ENCODE results near the gene GPR25. TPM values are rescaled to one million over a fixed set of nuclear protein-coding genes. Genes with fewer than 3 reads are reported as not detected.

GPR25 gene
- total and polyA plus RNA-seq, 2 of the 4 experiments (the other 2 are of a cell fraction) = not detected

DNA sequence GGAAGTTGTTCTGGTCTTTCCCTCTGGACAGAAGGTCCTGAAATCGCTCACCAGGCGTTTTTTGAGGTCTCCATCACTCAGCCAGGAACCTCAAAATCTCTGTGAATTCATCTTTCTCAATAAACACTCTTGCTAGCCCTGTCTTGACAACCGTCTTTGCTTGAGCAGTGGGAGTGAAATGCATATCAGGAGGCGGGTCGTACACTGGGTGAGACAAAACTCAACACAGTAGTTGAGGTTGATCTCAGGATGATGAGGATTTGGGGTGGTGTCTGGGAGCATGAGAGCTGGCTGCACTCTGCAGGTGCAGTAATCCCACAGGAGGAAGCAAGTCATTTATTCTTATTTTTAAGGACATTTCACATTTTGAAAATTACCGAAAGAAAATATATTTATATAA lies 1.9 kb downstream of the GPR25 start:
- Histone ChIP-seq H2BK20ac (ENCODE audit: low read depth, low read length) (no peak overlapping the region), H2BK120ac (ENCODE audit: low read depth, low read length) (no peak overlapping the region), H3K4me3 (ENCODE audit: insufficient read depth, low read depth, low read length) (no peak overlapping the region), H2AK5ac (ENCODE audit: low read depth, low read length) (no peak overlapping the region), H4K91ac (ENCODE audit: insufficient read depth, low read depth, low read length) (no peak overlapping the region), H4K5ac (ENCODE audit: low read depth, low read length) (no peak overlapping the region), H4K8ac (ENCODE audit: low read depth in 2 of 2, low read length in 2 of 2) (no peak overlapping the region), H3K4me1 (ENCODE audit: control insufficient read depth, insufficient read depth, low read length) (peaks cover 6% of the 10 kb centered on the region), H2AFZ (replicated peaks; ENCODE audit: low read length, poor library complexity) (no peak overlapping the region), H3K9me1 (ENCODE audit: insufficient read depth, low read length) (no peaks in the 10 kb centered on the region; the same call in 1 of the 2 replicates), H3K27ac (ENCODE audit: insufficient read depth, low read length) (no peak overlapping the region), H2AK9ac (replicated peaks; ENCODE audit: low read depth, low read length, poor library complexity) (peak overlapping the region; percentile 37), H3K4ac (ENCODE audit: low read depth, low read length) (no peak overlapping the region), H3K36me3 (ENCODE audit: control insufficient read depth, insufficient read depth, low read length) (no peaks in the 10 kb centered on the region), H2BK15ac (ENCODE audit: low read depth, low read length) (no peak overlapping the region), H3K27me3 (ENCODE audit: control insufficient read depth, insufficient read depth, low read length) (peaks cover 77% of the 10 kb centered on the region), H3K4me2 (ENCODE audit: low read depth, low read length) (no peak overlapping the region), H3K18ac (ENCODE audit: low read depth, low read length) (no peak overlapping the region), H4K20me1 (ENCODE audit: insufficient read depth, low read length) (no peaks in the 10 kb centered on the region), H3K9me3 (ENCODE audit: control insufficient read depth, insufficient read depth, low read length) (no peaks in the 10 kb centered on the region), H3K79me1 (ENCODE audit: low read depth in 1 of 2, low read length in 2 of 2) (no peaks in the 10 kb centered on the region), H3K23ac (ENCODE audit: low read depth, low read length) (no peak overlapping the region), H2BK5ac (ENCODE audit: low read depth, low read length, poor library complexity, severe bottlenecking) (no peak overlapping the region), H3K56ac (ENCODE audit: extremely low read depth, insufficient read depth, low read length) (no peak overlapping the region), H3K9ac (ENCODE audit: low read depth, low read length) (no peak overlapping the region), H3K14ac (replicated peaks; ENCODE audit: low read depth, low read length) (no peak overlapping the region)
- POLR2A ChIA-PET (ENCODE audit: unreplicated experiment) = no interaction called here
- TF ChIP-seq SMC3 (IDR thresholded peaks at IDR 0.05; ENCODE audit: low read depth, low read length) (no peak), POLR2A (IDR thresholded peaks at IDR 0.05; ENCODE audit: low read depth, low read length) (no peak), CEBPB (IDR thresholded peaks at IDR 0.05; ENCODE audit: low read depth, low read length) (no peak)
- DNase-seq (no peak), ATAC-seq (ENCODE audit: low read depth) (no peak)
- no TSS peak for BruUV-seq (replicated peaks)
- in situ Hi-C loops (cut with MboI; ENCODE audit: low sequenced_read_pairs) (no loop called here), dilution Hi-C loops (cut with HindIII; ENCODE audit: low sequenced_read_pairs, unreplicated experiment) (no loop called here), intact Hi-C loops (cut with micrococcal nuclease) (no loop called here)
- WGBS, 2 experiments (ENCODE audit: extremely low coverage in 2 of 2, insufficient read length in 1 of 2) = no CpG with 5 or more reads among the region's 6 CpGs
- CTCF ChIA-PET = no interaction called here

All from IMR-90 (cell line).